Measurements from ENCODE around the gene TSR1.

TSR1 gene

DNA sequence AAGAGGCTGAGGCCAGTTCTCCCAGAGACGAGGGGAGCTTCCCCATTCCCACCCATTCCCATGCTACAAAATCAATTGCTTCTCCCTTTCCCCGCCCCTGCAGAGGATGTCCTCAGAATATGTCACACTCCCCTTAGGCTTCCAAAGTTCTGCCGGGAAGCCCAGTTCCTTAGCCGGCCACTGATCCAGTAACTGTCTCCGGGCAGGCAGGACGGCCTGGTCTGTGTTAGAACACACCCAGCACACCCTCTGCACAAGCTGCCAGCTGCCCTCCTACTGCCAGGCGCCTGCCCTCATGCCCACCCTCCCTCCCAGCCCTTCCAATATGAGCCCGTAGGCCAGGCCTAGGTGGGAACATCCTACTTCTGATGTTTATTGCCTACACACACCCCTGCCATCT is 32.1 kb upstream of the TSR1 start:
- FAIRE-seq = no peak

DNA sequence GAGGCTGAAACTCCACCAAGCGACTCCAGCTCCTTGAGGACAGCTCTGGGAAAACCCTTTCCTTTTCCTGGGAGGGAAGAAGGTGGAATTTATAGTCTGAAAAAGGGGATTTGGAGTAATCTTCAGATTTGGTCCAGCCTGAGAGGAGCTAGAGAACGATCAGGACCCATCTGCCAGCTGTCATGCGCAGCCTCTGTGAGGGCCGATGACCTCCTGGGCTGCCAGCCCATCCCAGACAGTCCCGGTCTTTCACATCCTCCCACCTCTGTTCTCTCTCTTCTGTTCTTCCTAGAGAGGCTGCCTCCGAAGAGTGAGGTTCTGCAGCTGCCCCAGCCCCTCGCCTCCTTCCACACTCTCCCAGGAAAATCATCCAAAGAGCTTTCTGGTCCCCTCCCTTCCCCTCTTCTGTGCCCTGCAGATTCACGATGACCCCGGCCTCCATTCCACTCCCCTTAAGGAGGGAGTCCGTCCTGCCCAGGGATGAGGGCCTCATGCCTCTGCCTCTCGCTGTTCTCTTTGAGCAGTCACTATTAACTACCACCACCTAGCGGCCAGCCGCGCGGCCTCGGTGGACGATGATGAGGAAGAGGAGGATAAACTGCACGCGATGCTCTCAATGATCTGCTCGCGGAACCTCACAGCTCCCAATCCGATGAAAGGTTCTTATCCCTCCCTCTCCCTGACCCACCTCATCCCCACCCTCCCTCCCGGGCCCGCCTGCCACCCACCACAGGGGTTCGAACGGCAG is 30.7 kb upstream of the TSR1 start:
- no peak for FAIRE-seq

DNA sequence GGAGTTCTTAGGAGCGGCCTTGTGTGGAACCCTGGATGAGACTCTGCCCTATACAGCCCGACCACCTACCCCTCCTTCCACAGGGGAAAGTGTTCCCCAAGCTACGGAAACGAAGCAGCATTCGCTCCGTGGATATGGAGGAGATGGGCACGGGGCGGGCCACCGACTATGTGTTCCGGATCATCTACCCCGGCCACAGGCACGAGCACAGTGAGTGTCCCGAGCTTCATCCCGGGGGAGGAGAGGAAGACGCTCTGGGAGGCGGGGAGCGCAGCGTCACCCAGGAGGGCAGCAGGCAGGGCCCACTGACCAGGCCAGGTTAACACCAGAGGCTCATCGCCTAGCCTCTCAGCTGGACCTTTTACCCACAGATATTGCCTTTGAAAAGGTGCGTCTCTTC is 28.9 kb upstream of the TSR1 start:
- no peak for FAIRE-seq

DNA sequence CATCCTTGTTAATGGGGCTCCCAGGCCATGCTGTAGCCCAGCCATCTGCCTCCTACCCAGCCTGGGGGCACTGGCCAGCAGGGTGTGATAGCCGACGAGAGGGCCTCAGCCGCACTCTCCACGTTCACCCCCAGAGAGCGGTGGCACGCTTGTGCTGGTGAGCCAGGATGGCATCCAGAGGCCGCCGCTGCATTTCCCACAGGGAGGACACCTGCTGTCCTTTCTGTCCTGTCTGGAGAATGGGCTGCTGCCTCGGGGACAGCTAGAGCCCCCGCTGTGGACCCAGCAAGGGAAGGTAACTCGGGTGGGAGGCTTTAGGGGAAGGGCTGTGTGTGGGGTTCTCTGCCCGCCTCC is 28.5 kb upstream of the TSR1 start:
- FAIRE-seq = no peak

DNA sequence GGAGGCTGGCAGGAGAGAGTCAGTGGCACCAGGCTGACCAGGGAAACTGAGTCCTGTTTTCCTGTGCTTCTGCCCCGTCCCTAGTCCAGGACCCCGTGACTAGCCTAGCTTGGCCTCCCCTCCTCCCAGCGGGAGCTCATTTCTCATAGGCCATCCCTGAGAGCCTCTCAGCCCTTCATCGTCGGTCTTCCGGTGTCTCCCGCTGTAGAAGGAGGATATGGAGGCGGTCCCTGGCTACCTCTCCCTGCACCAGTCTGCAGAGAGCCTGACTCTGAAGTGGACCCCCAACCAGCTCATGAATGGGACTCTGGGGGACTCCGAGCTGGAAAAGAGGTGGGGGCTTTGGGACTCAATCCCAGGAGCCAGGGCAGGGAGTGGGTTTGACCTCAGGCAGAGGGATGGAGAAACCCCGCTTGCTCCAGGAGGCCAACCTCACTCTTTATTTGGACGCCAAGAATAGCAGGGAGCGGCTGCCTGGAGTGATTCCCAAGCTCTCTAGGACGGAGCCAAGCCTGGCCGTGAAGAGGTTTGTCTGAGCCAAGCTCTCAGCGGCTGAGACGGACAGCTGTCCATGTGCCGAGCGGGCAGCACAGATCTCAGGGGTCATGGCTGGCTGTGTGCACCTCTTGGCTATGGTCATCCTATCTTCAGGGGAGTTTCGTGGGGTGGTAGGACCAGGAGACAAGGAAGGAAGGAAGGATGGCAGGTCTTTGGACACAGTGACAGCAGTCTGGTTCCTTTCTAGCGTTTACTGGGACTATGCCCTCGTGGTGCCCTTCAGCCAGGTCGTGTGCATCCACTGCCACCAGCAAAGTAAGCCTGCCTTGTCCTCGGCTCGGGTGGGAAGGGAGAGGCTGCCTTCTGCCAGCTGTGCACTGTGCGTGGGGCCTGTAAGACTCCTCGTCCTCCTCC is 27.9 kb upstream of the TSR1 start:
- FAIRE-seq = no peak

DNA sequence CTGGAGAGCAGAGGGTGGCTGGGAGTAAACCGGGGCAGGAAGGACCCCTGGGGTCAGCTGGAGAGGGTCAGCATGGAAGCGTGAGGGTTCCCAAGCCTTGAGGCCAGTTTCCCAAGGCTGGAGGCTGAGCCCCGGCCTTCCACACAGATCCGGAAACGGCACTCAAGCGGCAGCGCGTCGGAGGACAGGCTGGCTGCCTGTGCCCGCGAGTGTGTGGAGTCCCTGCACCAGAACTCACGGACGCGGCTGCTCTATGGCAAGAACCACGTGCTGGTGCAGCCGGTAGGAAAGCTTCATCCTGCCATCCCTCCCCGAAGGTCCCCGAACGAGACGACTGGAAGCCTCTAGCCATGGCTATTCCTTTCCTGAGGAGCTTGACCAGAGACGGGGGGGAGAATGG is 27.1 kb upstream of the TSR1 start:
- no peak for FAIRE-seq

DNA sequence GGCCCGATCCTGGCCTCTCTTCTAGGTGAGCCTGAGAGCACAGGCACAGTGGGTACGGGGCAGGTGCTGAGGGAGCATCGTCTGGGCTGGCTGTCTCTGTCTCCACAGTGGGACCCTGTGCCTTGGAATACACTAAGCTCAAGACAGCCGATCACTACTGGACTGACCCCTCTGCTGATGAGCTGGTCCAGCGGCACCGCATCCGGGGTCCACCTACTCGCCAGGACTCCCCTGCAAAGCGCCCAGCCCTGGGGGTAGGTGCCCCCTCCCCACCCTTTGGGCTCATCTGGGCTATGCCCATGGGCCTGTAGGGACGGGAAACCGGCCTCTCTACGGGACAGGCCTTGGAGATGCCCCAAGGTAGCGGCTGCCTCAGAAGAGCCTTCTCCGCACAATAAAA is 26.6 kb upstream of the TSR1 start:
- FAIRE-seq = no peak

DNA sequence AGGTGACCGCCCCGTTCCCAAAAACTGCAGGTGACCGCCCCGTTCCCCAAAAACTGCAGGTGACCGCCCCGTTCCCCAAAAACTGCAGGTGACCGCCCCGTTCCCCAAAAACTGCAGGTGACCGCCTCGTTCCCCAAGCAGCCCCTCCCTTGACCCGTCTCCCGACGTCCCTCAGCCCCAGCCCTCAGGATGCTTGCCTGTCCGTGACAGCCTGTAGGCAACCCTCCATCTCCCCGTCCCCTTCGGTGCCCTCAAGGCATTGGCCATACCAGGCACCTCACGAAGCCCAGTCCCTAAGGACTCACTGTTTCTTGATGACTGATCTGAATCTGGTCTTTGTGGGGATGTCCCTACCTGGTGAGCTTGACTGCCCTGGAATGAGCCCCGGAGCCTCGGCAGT is 26.2 kb upstream of the TSR1 start:
- FAIRE-seq = no peak

DNA sequence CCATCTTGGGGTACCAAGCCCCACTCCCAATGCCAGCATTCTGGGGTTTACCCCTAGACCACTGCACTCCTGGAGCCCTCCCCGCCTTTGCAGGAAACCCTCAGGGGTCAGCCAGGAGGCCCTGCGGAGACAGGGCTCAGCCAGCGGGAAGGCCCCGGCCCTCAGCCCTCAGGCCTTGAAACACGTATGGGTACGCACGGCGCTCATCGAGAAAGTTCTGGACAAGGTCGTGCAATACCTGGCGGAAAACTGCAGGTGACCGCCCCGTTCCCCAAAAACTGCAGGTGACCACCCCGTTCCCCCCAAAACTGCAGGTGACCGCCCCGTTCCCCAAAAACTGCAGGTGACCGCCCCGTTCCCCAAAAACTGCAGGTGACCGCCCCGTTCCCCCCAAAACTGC is 25.8 kb upstream of the TSR1 start:
- no peak for FAIRE-seq

DNA sequence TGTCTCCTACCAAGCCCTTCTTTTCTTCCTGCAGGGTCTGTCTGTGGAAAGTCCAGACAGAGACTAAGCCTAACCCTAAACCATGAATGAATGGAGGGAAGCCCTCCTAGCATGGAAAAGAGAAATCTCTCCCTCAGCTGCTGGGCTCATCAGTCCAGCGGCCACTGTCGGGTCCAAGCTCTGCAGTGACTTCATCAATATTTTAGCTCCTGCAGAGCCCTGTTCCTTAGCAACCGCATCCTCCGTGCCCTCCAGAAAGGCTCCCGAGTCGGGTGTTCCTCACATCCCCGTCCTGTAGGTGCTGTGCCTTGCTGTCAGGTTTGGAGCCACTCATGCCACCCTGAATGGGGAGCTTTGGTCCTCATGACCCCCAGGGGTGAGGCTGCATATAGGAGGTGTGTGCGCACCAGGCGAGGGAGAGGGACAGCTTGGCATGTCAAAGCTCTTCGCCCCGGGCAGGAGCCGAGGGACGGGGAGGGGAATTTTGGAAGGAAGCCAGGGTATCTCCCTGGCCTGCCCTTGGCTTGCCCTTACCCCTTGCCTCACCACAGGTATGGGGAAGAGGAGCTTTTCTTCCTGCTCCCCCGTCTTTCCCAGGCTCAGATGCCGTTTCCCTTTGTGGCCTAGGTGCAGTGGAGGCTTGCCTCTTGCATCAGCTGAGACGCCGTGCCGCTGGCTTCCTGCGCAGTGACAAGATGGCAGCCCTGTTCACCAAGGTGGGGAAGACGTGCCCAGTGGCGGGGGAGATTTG is 24.9 kb upstream of the TSR1 start:
- no peak for FAIRE-seq

DNA sequence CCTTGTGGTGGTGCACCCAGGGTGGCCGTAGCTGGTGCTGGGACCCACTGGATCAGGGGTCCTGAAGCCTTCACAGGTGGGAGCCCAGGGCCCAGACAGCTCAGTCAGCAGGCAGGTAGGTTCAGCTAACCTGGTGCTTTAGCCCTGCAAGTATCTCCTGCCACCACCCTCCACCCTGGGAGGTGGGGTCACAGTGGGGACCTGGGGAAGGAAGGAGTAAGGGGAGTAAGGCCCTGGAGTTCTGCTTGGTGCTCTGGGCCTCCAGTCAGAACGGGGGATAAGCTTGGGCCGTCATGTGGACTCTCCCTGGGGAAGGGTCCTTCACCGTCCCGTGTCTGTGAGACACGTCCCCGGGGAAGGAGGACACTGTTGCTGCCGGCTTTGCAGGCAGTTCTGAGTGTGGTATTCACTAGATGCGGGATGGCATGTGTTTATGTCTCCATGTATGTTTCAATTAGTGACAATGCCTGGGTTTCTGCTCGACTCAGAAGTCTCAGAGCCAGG is 21.7 kb upstream of the TSR1 start:
- FAIRE-seq = no peak

DNA sequence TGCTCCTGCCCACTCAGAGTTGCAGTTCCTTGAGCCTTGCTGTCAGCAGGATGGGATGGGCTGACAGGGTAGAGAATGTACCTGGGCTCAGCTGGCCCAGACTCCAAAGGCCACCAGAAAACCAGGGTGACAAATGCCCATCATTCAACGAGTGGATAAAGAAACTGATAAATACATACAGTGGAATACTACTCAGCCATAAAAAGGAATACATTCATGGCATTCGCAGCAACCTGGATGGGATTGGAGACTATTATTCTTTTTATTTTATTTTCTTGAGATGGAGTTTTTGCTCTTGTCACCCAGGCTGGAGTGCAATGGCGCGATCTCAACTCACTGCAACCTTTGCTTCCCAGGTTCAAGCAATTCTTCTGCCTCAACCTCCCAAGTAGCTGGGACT is 21.0 kb upstream of the TSR1 start:
- FAIRE-seq = no peak

DNA sequence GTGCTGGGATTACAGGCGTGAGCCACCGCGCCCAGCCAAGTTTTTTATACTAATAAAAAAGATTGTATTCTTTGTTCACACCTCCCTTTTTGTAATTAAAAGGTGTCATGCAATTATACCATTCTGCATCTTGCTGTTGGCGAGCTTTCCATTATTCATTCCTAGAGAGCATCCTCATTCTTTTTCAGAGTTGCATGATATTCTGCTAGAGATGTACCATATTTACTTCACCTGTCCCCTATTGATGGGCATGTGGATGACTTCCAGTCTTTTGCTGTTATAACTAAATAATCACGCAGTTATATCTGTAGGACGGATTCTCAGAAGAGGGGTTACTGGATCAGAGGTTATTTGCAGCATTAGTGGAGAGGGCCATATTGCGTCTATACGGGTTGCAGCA is 18.1 kb upstream of the TSR1 start:
- FAIRE-seq = no peak

DNA sequence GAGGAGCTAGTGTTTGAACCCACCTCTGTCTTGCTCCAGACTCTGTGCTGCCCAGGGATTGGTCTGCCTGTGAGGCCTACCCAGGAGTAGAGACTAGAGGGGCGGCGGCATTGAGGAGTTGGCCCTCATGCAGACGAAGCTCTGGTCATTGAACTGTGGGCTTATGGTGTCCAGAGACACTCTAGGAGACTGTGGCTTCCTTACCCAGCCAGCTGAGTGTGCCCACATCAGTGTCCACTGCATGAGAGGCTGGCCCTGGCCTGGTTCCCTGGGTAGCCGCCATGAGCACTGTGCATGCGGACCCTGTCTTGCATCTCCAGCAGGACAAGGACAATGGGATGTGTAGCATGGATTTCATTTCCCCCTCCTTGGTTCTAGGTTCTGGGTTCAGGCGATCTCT is 15.0 kb upstream of the TSR1 start:
- no peak for FAIRE-seq

DNA sequence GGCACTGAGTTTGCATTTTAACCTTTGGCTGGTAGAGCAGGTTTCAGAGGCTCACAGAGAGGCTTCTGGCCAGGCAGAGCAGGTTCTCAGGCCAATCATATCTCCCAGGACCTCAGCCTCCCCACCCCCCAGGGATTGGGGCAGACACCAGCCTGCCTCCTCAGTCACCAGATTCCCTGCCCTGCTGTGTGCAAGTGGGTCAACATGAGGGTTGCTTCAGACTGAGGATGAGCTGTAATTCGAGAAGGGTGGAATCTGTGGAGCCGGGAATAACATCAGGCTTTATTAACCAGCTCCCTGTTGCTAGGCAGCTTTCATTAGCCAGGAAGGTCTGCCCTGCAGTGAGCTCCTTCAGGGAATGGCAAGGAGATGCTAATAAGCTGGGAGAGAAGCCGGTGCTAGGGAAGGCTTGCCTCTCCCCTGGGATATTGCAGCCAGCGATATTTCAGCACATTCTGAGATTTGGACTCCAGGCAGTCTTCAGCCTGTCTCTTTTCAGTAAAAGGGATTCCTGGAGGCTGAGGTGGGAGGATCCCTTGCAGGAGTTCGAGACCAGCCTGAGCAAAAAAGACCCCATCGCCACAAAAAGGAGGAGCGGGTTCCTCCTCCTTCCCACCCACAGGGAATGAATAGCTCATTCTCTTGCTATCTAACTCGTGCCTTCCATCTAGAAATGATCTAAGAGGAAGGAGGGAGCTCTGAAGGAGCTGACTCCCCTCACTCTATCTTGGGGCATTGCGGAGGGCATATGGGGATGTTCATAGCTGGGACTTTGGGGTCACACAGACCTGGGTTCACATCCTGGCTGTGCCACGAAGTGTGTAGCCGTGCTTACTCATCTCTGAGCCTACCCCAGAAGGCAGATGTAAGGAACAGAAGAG is 11.8 kb upstream of the TSR1 start:
- FAIRE-seq = no peak

DNA sequence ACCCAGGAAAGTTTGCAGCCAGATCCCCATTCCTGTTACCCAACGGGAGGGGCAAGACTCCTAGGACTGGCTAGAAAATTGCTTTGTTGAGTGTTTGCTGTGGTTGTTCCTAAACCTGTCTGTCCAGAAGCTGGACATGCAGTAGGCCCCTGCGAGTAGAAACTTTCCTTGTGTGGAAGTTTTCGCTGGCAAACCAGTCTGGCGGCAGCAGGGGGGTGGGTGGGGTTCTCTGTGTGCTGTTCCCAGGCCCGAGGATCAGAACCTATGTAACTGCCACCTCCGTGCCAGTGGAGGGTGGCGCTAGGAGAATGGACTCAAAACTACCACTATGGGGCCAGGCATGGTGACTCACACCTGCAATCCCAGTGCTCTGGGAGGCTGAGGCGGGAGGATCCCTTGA is 10.2 kb upstream of the TSR1 start:
- FAIRE-seq = no peak

DNA sequence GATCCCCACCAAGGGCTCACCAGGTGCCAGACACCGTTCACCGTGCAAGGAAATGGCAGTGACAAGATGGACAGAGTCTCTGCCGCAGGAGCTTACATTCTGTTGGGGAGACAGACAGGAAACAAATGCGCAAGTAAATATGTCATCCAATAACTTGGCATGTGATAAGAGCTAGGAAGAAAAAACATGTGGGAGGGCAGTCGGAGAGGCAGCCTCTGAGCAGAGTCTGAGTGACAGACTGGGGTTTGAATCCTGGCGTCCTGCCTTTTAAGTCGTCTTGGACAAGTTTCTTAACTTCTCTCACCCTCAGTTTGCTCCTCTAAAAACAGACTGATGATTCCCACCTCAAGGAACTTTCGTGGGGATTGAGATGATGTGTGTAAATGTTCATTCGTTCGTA is 8.3 kb upstream of the TSR1 start:
- no peak for FAIRE-seq

DNA sequence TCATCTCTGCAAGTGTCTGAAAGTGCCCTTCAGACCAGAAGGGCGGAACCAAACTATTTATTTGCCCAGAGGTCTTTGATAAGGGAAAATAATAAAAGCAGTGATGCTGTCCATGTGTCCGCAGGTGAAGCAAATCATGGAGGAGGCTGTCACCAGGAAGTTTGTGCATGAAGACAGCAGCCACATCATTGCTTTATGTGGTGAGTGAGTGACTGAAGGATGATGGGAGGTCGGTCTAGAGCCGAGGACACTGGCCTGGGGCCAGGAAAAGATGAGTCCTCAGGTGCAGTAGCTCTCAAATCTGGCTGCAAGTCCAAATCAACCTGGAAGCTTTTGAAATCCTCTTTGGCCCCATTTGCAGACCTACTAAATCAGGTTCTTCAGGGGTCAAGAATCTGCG is 7.2 kb upstream of the TSR1 start:
- no peak for FAIRE-seq

DNA sequence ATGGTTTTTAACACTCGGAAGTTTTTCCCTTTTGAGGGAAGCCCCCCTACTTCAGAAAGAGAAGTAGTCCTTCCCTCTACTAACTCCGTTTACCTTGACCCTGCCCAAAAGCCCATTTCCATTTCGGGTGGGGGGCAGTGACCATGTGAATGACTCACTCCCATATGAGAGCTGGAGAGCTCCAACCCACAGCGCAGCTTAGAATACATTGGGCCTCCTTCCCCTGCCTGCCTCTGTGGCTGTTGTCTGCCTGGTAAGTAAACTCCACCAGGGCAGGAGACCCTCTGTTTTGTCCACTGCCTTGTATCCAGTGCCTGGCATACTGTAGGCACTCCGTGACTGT is 2.0 kb upstream of the TSR1 start:
- FAIRE-seq = no peak

DNA sequence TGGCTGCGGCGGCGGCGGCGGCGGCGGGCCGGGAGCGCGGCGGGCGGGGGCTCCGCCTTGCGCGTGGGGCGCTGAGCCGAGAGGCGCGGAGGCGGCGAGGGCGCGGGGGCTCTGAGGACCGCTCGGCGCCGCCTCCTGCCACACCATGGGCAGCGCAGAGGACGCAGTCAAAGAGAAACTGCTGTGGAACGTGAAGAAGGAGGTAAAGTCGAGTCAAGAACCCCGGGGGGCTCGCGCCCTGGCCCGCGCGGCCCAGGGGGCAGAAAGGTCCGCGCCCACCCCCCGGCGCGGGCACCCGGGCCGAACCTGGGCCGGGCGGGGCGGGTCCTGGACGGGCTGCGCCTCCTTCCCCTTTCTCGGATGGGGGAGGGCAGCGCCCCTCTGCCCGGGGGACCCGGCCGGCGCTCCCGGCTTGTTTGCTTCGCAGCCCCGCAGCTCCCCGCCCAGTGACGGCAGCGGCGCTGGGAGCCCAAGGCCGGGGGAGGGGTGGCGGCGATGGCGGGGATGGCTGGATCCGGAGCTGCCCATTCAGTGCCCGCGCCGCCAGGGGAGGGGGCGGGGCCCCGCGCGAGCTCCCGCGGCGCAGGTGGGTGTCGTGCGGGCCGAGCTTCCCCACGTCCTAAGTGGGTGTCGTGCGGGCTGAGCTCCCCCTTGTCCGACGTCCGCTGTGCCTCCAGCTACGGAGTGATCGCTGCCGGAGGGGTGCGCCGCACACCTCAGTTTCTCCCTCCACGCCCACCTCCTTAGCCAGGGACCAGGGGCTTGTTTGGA is 1.5 kb upstream of the TSR1 start:
- no peak for FAIRE-seq

DNA sequence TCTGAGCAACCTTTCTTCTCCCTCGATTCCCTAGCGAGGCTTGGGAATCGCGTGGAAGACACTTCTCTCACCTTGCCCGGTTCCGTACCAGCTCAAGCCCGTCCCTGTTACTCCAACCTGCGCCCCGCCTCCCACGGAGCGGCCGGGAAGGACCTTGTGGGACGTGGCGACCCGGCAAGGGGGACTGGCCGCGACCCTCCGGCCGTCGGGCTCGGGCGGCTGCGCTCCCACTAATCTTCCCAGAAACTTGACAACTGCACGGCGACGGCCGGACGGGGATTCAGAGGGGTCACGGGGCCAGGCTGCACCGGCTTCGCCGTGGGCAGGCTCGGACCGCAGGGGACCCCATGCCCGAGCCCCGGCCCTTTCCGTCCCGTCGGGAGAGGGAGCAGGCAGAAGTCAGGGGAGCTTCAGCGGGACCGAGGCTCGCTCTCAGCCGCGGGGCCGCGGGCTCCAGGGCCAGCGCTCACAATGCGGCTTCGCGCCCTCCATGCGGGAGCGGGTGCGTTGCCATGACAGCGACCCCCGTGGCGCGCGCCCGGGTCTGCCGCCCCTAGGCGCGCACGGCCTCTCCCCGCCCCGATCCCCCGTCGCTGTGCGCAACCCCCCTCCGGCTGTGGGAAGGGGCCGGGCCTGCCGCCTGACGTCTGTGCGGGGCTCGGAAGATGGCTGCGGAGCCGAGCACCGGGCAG is 741 bp upstream of the TSR1 start, which contains the start of gene SGSM2:
SGSM2 (plus strand) TSS at position 650 of the 692 bp plus-strand sequence. CDS start 188 bp downstream, outside the sequence.
- no peak for FAIRE-seq

Data from endometrium (tissue), 2 donors.